Thyroid gland (tissue), 4 donors: ENCODE data around the gene GRXCR2. TPM values are rescaled to one million over a fixed set of nuclear protein-coding genes. Genes with fewer than 3 reads are reported as not detected.
A peak's percentile ranks its signal among the peaks of the same experiment; 100 is the strongest.

Source experiments
- DNase-seq, 2 donors: peaks; one replicate each; pipeline ENCODE4 v3.0.0-alpha.2; 2019
- H3K27ac ChIP-seq, 3 donors: fragments of 200-600 bp; sonication (generic); 1 replicate in 2 of 3; 2 replicates in 1 of 3; pipeline ENCODE4 v1.5.1; 2016 to 2019; ENCODE audit warnings: mild to moderate bottlenecking in 1 of 3, moderate library complexity in 1 of 3
- H3K27me3 ChIP-seq: fragments of 200-600 bp; sonication (generic); one replicate; pipeline ENCODE4 v1.5.1; 2019
- H3K36me3 ChIP-seq, 2 donors: fragments of 200-600 bp; sonication (generic); one replicate each; pipeline ENCODE4 v1.5.1; 2016 to 2019
- H3K4me1 ChIP-seq, 2 donors: fragments of 200-600 bp; sonication (generic); one replicate each; pipeline ENCODE4 v1.5.1; 2017 to 2019
- H3K4me3 ChIP-seq, 3 donors: fragments of 200-600 bp; sonication (generic); replicated peaks in 1 of 3; 1 replicate in 2 of 3; 2 replicates in 1 of 3; pipeline ENCODE4 v1.5.1; 2016; ENCODE audit warnings: mild to moderate bottlenecking in 1 of 3
- H3K9me3 ChIP-seq: fragments of 200-600 bp; sonication (generic); one replicate; pipeline ENCODE4 v1.5.1; 2017
- POLR2A ChIP-seq, 2 donors: fragments of 450-650 bp; IDR thresholded peaks; one replicate each; pipeline ENCODE4 v1.6.1; 2017; ENCODE audit warnings: antibody characterized with exemption in 2 of 2, mild to moderate bottlenecking in 2 of 2, moderate library complexity in 1 of 2
- WGBS, 2 donors: methylation state at CpG; one replicate each; pipeline ENCODE4 v1.1.5; 2017; 5-methylcytosine and 5-hydroxymethylcytosine counted together
- intact Hi-C: fragments of 100-400 bp; cut with DNase I; formaldehyde crosslinking; loops from one replicate; pipeline ENCODE4 v1.15.1; 2023
- total RNA-seq, 4 donors: library from RNA; depleted of rRNA; stranded (reverse); fragments of >200 nt; gene quantifications; one replicate each; pipeline ENCODE4 v1.2.3, GENCODE V29; 2016
- TF ChIP-seq, protein P1 (sequence below), 6 experiments: fragments of 200-600 bp in 3 of 6; fragments of 450-650 bp in 3 of 6; sonication (generic) in 3 of 6; IDR thresholded peaks; one replicate each; pipeline ENCODE4 v1.5.1; 2016 to 2019; ENCODE audit warnings: antibody characterized with exemption in 6 of 6, mild to moderate bottlenecking in 2 of 6, inconsistent platforms in 1 of 6, moderate library complexity in 1 of 6

GRXCR2 gene
- total RNA-seq, 4 donors from 2014 or later = 0.13 TPM; not detected in 3

GRCh38 chr5:145833631-145834200 lies 39.1 kb downstream of the GRXCR2 start:
- intact Hi-C loops = no loop called here
- WGBS, 2 donors = 82 to 84% methylated on average over 10 of the region's 10 CpGs
- Histone ChIP-seq H3K36me3 (no peaks in the 10 kb centered on the region), H3K27me3 (no peaks in the 10 kb centered on the region), H3K27ac (no peak overlapping the region), H3K4me3 (no peak overlapping the region), H3K4me1 (peaks cover 13 to 23% of the 10 kb centered on the region in 2 donors), H3K9me3 (no peaks in the 10 kb centered on the region)
- DNase-seq = no peak
- no peak for TF ChIP-seq POLR2A (IDR thresholded peaks at IDR 0.05)
- TF ChIP-seq, protein P1, sequence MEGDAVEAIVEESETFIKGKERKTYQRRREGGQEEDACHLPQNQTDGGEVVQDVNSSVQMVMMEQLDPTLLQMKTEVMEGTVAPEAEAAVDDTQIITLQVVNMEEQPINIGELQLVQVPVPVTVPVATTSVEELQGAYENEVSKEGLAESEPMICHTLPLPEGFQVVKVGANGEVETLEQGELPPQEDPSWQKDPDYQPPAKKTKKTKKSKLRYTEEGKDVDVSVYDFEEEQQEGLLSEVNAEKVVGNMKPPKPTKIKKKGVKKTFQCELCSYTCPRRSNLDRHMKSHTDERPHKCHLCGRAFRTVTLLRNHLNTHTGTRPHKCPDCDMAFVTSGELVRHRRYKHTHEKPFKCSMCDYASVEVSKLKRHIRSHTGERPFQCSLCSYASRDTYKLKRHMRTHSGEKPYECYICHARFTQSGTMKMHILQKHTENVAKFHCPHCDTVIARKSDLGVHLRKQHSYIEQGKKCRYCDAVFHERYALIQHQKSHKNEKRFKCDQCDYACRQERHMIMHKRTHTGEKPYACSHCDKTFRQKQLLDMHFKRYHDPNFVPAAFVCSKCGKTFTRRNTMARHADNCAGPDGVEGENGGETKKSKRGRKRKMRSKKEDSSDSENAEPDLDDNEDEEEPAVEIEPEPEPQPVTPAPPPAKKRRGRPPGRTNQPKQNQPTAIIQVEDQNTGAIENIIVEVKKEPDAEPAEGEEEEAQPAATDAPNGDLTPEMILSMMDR (IDR thresholded peaks at IDR 0.05) = no peak

DNA sequence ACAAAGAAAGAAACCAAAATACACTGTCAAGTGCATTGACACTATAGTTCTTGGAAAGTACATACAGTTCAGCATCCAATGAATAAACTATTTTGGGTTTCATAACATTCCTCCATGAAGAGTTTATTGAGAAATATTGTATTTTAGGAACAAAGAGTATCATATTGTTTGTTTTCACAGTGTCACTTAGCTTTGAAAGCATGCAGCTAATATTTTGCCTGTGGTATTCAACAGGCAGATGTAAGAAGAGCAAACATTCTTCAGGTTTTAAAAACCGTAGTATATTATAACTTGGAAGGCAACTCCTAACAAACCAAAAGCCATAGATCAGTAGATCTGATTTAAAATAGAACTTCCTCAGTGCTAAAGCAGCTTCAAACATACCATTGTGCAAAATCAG lies 42.2 kb downstream of the GRXCR2 start:
- H3K36me3 ChIP-seq = no peaks in the 10 kb centered on the region
- TF ChIP-seq POLR2A (IDR thresholded peaks at IDR 0.05) = no peak
- TF ChIP-seq, protein P1 (IDR thresholded peaks at IDR 0.05) = no peak
- H3K9me3 ChIP-seq = no peaks in the 10 kb centered on the region
- H3K4me1 ChIP-seq = peaks cover 13 to 20% of the 10 kb centered on the region in 2 donors
- no peaks in the 10 kb centered on the region for H3K27me3 ChIP-seq
- DNase-seq = no peak
- intact Hi-C loops = no loop called here
- peak overlapping the region in 1 of 3 donors; percentile 29 for H3K27ac ChIP-seq
- WGBS, 2 donors = 37 to 51% methylated on average over 1 of the region's 1 CpG
- no peak overlapping the region for H3K4me3 ChIP-seq

DNA sequence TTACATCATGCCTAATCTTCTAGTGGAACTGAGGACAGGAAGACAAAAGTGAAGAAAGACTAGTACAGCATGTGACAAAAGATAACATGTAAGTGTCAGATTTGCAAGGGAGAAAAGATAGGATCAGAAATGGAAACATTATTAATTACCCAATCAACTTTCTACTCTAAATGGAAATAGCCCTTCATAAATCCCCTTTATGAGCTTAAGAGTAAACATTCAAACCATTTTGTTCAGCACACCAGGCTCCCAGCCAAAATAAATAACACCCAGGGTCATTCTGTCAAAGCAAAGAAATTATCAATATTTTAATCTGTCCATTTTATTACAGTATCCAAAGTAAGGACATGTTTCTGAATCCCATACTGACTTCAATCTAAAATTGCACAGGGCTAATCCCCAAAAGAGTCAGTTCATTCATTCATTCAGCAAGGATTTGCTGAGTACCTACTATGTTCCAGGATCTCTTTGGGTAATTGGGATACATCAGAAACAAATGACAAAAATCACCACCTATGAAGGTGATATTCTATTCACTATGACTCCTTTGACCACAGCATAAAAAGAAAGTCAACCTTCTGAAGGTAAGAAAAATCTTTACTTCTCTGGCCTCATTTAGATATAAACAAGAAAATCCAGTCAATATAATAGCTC lies 43.0 kb downstream of the GRXCR2 start:
- H3K4me1 ChIP-seq = peaks cover 13 to 19% of the 10 kb centered on the region in 2 donors
- H3K27ac ChIP-seq = peak overlapping the region in 1 of 3 donors; percentile 29
- H3K36me3 ChIP-seq = no peaks in the 10 kb centered on the region
- intact Hi-C loops = loop anchor here (10.0 kb wide), 1 partner anchor 145 kb away; no protein-coding TSS in a partner anchor
- no peak for TF ChIP-seq POLR2A (IDR thresholded peaks at IDR 0.05)
- TF ChIP-seq, protein P1 (IDR thresholded peaks at IDR 0.05) = no peak
- no peaks in the 10 kb centered on the region for H3K9me3 ChIP-seq
- no peak overlapping the region for H3K4me3 ChIP-seq
- DNase-seq = no peak
- H3K27me3 ChIP-seq = no peaks in the 10 kb centered on the region

- no peak for DNase-seq
- H3K4me1 ChIP-seq = peaks cover 13 to 19% of the 10 kb centered on the region in 2 donors
- 76 to 84% methylated on average over 8 of the region's 8 CpGs for WGBS, 2 donors
- intact Hi-C loops = loop anchor here (10.0 kb wide), 1 partner anchor 142 kb away; no protein-coding TSS in a partner anchor
- no peaks in the 10 kb centered on the region for H3K27me3 ChIP-seq
- H3K36me3 ChIP-seq = no peaks in the 10 kb centered on the region
- no peak for TF ChIP-seq POLR2A (IDR thresholded peaks at IDR 0.05)
- TF ChIP-seq, protein P1 (IDR thresholded peaks at IDR 0.05) = no peak
- no peak overlapping the region for H3K27ac ChIP-seq
- no peak overlapping the region for H3K4me3 ChIP-seq
- no peaks in the 10 kb centered on the region for H3K9me3 ChIP-seq
These were observed 45.7 kb downstream of the GRXCR2 start for GRCh38 chr5:145826895-145827674.
